GM21515 (cell line): ENCODE results near the gene SLC43A3.
"Not testable (repeated sequence)": the region's sequence is repeated elsewhere in the genome, so short reads cannot be mapped to it uniquely, and the experiment has no call there.

ENCODE experiments used
- ATAC-seq: cut with Tn5 transposase; IDR thresholded peaks from one replicate; pipeline ENCODE4 v1.9.1; 2021; ENCODE audit not compliant: unreplicated experiment

Gene SLC43A3

DNA sequence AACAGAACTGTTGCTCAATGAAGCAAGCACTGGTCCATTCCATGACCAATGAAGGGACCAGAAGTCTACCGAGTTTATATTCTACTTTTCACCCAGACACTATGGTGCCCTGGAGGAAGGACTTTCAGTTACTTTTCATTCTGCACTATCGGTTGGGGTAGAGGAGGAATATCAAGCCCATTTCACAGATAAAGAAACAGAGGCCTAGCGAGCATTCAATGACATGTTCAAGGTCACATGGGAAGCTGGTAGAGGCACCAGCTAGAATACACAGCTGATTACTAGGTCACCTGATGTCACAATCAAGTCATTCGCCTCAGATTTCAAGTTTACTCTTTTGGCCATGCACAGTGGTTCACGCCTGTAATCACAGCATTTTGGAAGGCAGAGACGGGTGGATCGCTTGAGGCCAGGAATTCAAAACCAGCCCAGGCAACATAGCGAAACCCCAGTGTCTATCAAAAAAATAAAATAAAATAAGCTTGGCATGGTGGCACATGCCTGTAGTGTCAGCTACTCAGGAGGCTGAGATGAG, 18.9 kb downstream of the SLC43A3 start:
- no peak for ATAC-seq

GRCh38 chr11:57407010-57407920, 19.7 kb downstream of the SLC43A3 start:
- ATAC-seq: no peak

DNA sequence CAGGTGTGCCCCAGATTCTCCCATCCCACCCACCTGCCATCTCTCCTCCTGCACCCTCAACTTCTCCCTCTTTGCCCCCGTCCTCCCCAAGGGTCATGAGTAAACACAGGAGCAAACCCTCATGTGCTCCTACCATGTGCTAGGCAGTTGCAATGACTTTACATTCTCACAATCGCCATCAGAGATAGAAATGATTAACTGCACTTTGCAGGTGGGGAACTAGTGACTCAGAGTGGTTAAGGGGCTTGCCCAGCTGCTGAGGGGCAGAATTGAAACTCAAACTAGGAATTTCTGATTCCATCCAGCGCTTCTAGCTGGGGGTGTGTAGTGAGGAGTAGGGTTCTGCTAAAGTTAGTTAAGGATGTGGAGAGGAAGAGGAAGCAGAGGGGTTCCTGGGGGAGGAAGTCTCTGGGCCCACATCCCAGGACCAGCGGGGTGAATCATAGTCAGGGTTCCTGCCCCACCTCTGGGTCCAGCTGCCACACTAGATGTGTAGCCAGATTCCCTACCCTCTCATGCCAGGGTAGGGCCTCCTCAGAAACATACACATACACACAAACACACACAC, 20.5 kb downstream of the SLC43A3 start:
- ATAC-seq: peak; percentile 71

GRCh38 chr11:57405271-57405860, 21.6 kb downstream of the SLC43A3 start:
- no peak for ATAC-seq

DNA sequence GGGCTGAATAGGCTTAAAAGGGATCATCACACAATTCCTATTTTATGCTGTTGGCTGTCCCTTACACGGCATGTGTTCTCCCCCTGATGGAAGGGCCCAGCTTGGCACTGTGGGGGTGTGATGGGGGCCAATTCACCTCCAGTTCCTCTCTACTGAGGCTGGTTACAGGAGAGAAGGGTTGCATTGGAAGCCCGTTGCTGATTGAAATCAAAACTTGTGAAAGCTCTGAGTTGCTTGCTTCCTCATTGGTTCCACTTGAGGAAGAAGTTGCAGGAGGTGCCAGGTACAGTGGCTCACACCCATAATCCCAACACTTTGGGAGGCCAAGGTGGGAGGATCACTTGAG, 23.1 kb downstream of the SLC43A3 start:
- no peak for ATAC-seq

- ATAC-seq: not testable (repeated sequence)
These were observed 23.7 kb downstream of the SLC43A3 start for GRCh38 chr11:57403003-57403801.

DNA sequence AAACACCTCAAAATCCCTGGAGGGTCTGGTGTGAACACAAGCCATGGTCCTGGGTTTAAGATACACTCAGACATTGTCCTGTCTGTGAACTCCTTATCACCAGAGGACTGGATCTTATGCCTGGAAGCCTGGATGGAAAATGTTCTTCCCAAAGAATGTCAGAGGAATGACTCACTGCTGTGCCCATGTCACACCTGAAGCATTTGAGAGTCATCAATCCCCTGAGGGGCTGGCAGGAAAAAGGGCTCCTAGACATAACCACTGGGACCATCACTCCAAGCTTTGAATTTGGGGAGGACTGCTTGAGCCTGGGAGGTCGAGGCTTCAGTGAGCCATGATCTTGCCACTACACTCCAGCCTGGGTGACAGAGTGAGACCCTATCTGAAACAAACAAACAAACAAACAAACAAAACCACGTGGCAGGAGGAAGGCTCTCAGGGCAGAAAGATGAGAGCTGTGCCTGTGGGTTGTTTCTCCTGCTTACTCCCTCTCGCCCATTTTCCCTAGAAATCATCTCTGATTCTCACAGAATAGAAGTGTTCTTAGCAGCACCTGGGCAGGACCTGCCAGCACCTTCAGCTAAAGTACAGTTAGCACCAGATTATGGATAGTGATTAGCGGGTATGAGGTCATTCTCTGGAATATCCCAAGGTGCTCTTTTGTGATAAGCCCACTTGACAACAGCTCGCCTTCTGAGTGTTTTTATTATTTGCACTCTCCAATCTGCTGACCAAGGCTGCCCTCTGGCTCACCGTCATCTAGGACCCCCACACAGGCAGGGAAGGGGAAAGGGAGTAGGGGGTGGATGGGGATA, 24.5 kb downstream of the SLC43A3 start:
- ATAC-seq: no peak

DNA sequence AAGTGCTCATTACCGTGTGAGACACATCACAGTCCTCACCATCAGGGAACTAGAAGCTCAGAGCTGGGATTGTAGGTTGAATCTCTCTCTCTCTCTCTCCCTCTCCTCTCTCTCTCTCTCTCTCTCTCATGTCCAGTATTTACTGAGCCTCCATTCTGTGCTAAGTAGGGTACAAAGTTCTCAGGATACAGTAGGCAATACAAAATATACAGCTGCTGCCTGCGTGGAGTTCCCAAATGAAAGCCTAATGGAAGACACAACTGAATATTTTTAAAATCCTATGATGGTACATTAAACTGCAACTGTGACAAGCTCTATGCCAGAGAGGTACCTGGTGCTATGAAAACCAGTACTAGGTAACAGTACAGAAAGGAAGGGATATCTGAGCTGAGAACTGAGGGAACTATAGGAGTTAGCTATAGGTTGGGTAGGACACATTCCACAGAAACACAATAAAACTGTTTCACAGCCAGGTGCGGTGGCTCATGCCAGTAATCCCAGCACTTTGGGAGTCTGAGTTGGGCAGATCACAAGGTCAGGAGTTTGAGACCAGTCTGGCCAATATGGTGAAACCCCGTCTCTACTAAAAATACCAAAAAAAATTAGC, 26.8 kb downstream of the SLC43A3 start:
- ATAC-seq: no peak

DNA sequence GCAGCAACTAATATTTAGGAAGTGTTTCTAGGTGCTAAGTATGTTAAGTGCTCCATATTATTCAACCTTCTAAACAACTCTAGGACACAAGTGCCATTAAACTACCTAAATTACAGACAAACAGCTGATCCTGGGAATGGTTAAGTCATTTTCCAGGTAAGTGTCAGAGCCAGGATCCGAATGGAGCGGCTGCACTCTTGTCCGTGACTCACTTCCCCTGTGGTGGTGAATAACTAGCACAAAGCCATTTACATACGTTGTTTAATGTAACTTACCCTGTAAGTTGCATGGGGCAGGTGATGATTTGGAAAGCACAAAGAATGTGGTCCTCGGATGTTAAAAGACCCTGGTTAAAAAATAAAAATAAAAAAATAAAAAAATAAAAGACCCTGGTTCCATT, 27.7 kb downstream of the SLC43A3 start:
- no peak for ATAC-seq

- no peak for ATAC-seq
These were observed 29.4 kb downstream of the SLC43A3 start for GRCh38 chr11:57397394-57397990.

DNA sequence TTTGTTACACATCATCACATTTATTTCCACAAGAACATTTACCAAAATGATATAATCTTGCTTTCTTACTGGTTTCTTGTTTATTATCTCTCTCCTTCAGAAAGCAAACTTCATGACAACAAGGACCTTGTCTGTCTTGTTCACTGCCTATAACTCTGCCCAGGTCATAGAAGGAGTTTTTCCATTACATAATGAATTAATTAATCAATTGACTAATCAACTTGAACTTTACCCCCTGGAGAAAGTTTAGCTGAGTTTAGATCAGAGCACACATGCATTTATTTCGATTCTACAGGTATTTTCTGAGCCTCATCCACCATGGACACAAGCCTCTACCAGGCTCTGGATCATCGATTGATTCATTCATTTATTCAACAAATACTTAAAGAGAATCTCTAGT, 30.2 kb downstream of the SLC43A3 start:
- ATAC-seq: no peak

- ATAC-seq: no peak
These were observed 30.9 kb downstream of the SLC43A3 start for GRCh38 chr11:57395905-57396623.

GRCh38 chr11:57394203-57394965, 32.5 kb downstream of the SLC43A3 start:
- no peak for ATAC-seq

GRCh38 chr11:57392763-57393105, 34.2 kb downstream of the SLC43A3 start:
- ATAC-seq: no peak

GRCh38 chr11:57392066-57392762, 34.7 kb downstream of the SLC43A3 start:
- no peak for ATAC-seq

DNA sequence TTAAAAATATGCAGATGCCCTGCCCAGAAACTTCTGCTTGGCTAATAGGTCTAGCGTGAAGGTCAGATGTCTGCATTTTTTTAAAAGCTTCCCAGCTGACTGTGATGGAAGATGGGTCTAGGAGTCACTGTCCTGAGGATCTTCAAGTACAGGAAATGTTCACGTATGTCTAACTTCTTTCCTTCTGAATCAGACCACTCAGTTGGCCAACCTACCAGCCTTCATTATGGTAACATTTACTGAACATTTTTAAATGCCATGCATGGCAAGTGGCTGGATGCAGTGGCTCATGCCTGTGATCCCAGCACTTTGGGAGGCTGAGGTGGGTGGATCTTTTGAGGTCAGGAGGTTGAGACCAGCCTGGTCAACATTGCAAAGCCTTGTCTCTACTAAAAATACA, 35.4 kb downstream of the SLC43A3 start:
- ATAC-seq: no peak

- no peak for ATAC-seq
These were observed 35.8 kb downstream of the SLC43A3 start for GRCh38 chr11:57391111-57391510.

DNA sequence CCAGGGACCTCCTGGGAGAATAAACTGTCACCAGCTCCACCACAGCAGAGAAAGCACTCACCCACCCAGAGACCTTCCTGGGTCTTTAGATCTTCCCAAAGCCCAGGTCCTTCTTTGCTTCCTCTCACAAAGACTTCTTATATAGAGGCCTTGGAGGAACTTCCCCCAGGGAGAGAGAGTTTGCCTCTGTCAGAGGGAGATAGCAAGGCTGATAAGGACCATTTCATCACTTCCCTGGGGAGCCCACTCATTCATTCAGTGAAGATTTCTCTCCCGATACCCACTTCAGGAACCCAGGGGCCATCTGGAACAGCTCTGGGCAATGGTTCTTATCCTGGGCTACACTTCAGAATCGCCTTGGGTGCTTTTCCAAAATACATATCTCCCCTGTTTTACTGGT, 36.4 kb downstream of the SLC43A3 start, which contains the start of gene PRG2:
Gene PRG2, minus strand, starts transcription at position 116 of the 400 bp plus-strand sequence. CDS start 706 bp downstream, outside the sequence.
- ATAC-seq: no peak
